ENCODE data around the gene STRN4.

The STRN4 gene, protein sequence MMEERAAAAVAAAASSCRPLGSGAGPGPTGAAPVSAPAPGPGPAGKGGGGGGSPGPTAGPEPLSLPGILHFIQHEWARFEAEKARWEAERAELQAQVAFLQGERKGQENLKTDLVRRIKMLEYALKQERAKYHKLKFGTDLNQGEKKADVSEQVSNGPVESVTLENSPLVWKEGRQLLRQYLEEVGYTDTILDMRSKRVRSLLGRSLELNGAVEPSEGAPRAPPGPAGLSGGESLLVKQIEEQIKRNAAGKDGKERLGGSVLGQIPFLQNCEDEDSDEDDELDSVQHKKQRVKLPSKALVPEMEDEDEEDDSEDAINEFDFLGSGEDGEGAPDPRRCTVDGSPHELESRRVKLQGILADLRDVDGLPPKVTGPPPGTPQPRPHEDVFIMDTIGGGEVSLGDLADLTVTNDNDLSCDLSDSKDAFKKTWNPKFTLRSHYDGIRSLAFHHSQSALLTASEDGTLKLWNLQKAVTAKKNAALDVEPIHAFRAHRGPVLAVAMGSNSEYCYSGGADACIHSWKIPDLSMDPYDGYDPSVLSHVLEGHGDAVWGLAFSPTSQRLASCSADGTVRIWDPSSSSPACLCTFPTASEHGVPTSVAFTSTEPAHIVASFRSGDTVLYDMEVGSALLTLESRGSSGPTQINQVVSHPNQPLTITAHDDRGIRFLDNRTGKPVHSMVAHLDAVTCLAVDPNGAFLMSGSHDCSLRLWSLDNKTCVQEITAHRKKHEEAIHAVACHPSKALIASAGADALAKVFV

DNA sequence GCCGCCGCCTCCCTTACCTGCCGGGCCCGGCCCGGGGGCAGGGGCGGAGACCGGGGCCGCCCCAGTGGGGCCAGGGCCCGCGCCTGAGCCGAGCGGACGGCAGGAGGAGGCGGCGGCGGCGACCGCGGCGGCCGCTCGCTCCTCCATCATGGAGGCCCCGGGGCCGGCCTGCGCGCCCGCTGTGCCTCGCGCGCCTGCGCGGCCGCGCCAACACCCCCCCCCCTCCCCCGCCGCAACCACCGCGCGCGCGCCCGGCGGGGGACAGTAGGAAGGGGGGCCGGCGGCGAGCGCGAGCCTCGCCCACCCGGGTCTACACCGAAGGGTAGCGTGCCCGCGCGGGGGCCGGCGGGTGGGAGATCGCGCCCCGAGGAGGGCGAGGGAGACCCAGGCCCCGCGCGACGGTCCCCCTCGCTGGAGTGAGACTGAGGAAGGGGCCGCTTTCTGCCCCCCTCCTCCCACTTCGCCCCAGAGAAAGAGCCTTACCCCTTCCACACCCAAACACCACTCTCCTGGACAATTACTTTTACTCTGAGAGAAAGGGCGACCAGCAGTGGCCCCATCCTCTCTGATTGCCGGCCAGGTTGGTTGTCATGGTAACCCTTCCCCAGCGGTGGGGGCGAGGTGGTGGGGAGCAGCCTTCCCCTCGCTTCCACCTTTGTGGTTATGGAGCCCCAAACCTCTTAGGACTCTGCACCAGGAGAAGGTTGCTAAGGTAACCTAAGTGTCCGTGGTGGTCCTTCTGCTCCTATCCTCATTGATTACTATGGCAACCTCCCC is at the start of gene STRN4:
Gene STRN4, minus strand, starts transcription at position 170 of the 777 bp plus-strand sequence. Its CDS starts 20 bp downstream, at position 150.
- peak within 1 kb of the TSS; percentile 99 for H3K4me3 ChIP-seq (replicated peaks; ENCODE audit: low read depth, low read length)
- peaks cover 2% of the 10 kb centered on the region; the same call in 1 of the 2 replicates for H3K36me3 ChIP-seq (ENCODE audit: control insufficient read depth, insufficient read depth, low read length)
- no peak for TF ChIP-seq CTCF (IDR thresholded peaks at IDR 0.05; ENCODE audit: insufficient read depth, low read length, poor library complexity, severe bottlenecking)
- DNase-seq (ENCODE audit: extremely low read depth, insufficient read length): peak; percentile 68
- H3K27me3 ChIP-seq (replicated peaks; ENCODE audit: control insufficient read depth, insufficient read depth, low read length): no peaks in the 10 kb centered on the region

DNA sequence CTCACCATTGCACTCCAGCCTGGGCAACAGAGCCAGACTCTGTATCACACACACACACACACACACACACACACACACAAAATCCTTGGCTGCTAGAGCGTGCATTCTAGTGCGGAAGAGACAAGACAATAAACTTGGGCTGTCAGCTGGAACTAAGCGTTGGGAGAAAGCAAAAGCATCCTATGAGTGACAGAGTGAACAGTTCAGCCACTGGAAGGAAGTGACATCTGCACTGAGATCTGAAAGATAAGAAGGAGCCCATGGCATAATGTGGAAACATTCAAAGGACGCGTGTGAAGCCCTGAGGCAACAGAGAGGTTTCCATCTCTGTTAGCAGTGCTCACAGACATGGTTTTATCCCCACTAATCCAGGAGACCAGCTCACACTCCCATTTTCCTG is 45.7 kb upstream of the STRN4 start:
- Histone ChIP-seq H3K4me3 (replicated peaks; ENCODE audit: low read depth, low read length) (no peak overlapping the region), H3K27me3 (replicated peaks; ENCODE audit: control insufficient read depth, insufficient read depth, low read length) (no peaks in the 10 kb centered on the region), H3K36me3 (ENCODE audit: control insufficient read depth, insufficient read depth, low read length) (no peaks in the 10 kb centered on the region)
- TF ChIP-seq CTCF (IDR thresholded peaks at IDR 0.05; ENCODE audit: insufficient read depth, low read length, poor library complexity, severe bottlenecking): no peak
- no peak for DNase-seq (ENCODE audit: extremely low read depth, insufficient read length)

DNA sequence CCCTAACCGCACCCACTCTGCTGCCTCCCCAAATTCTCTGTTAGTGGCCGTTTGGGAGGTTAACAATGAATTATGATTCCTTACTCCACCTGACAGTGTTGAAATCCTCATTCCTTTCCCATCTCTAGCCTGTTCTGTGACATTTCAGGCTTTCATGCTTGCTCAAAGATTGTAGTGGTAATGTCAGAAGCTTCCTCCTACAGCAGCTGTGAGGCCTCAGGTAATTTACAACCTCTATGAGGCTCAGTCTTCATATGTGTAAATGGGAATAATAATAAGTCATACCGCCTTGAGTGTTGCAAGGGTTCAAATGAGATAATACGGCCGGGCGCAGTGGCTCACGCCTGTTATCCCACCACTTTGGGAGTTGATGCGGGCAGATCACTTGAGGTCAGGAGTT is 43.1 kb upstream of the STRN4 start:
- no peak for DNase-seq (ENCODE audit: extremely low read depth, insufficient read length)
- Histone ChIP-seq H3K36me3 (ENCODE audit: control insufficient read depth, insufficient read depth, low read length) (no peaks in the 10 kb centered on the region), H3K4me3 (replicated peaks; ENCODE audit: low read depth, low read length) (no peak overlapping the region), H3K27me3 (replicated peaks; ENCODE audit: control insufficient read depth, insufficient read depth, low read length) (no peaks in the 10 kb centered on the region)
- no peak for TF ChIP-seq CTCF (IDR thresholded peaks at IDR 0.05; ENCODE audit: insufficient read depth, low read length, poor library complexity, severe bottlenecking)

GRCh38 chr19:46788968-46789338 is 42.7 kb upstream of the STRN4 start:
- no peak for DNase-seq (ENCODE audit: extremely low read depth, insufficient read length)
- Histone ChIP-seq H3K36me3 (ENCODE audit: control insufficient read depth, insufficient read depth, low read length) (no peaks in the 10 kb centered on the region), H3K27me3 (replicated peaks; ENCODE audit: control insufficient read depth, insufficient read depth, low read length) (no peaks in the 10 kb centered on the region), H3K4me3 (replicated peaks; ENCODE audit: low read depth, low read length) (no peak overlapping the region)
- TF ChIP-seq CTCF (IDR thresholded peaks at IDR 0.05; ENCODE audit: insufficient read depth, low read length, poor library complexity, severe bottlenecking): no peak

DNA sequence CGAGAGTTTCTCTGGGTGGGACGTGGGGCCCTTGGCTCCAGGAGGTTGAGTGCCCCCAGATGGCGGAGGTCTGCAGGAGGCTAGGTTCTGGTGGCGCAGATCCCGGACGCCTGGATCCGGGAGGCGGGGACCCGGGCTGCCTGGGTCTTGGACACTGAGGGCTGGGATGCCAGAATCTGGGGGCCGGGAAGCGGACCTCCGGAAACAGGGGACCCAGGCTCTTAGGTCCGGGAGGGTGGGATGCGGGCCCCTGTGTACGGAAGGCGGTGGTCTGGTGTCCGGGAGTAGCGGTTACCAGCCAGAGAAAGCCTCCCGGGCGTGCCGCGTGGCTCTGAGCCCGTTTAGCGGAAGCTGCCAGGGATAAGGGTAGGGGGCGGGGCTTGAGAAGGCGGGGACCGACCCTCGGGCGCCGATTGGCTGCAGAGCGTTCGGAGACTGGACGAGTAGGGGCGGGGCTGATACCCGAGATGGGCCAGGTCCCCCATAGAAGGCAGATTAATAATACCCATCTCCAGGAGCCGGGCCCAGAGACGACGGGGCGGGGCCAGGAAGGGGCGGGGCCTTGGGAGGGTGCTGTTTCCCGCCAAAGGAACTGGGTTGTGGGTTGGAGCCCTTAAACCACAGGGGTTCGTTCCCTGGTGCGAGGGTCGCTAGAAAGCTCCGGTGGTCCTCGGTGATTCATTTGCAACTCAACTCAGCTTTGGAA is 42.2 kb upstream of the STRN4 start, which contains the start of gene SLC1A5:
Gene SLC1A5, minus strand, starts transcription at position 333 of the 706 bp plus-strand sequence. CDS start 629 bp downstream, outside the sequence.
- Histone ChIP-seq H3K36me3 (ENCODE audit: control insufficient read depth, insufficient read depth, low read length) (peaks cover 2% of the 10 kb centered on the region; the same call in 1 of the 2 replicates), H3K4me3 (replicated peaks; ENCODE audit: low read depth, low read length) (peak within 1 kb of the TSS; percentile 89), H3K27me3 (replicated peaks; ENCODE audit: control insufficient read depth, insufficient read depth, low read length) (no peaks in the 10 kb centered on the region)
- DNase-seq (ENCODE audit: extremely low read depth, insufficient read length): peak; percentile 97
- TF ChIP-seq CTCF (IDR thresholded peaks at IDR 0.05; ENCODE audit: insufficient read depth, low read length, poor library complexity, severe bottlenecking): no peak
